OCI-LY1 (cell line): ENCODE measurements around the gene ENOX2.

ENCODE experiments used
- H2AFZ ChIP-seq: fragments of 200-600 bp; sonication (generic), shearing (Covaris generic); 2 replicates; pipeline ENCODE4 v1.6.0; 2014; ENCODE audit warnings: antibody characterized with exemption, mild to moderate bottlenecking, low read length
- H3F3A ChIP-seq: fragments of 200-600 bp; sonication (generic), shearing (Covaris generic); 2 replicates; pipeline ENCODE4 v1.6.0; 2014; ENCODE audit warnings: mild to moderate bottlenecking, antibody characterized with exemption, low read length, moderate library complexity; ENCODE audit not compliant: insufficient read depth
- H3K27ac ChIP-seq: fragments of 200-600 bp; sonication (generic); 2 replicates; pipeline ENCODE4 v1.5.1; 2014; ENCODE audit warnings: low read length, mixed run types, mild to moderate bottlenecking, low read depth; ENCODE audit not compliant: poor library complexity, severe bottlenecking
- H3K27me3 ChIP-seq: fragments of 200-600 bp; sonication (generic); 2 replicates; pipeline ENCODE4 v1.6.0; 2014; ENCODE audit warnings: antibody characterized with exemption, mild to moderate bottlenecking, low read length, moderate library complexity; ENCODE audit not compliant: insufficient read depth
- H3K36me3 ChIP-seq: fragments of 200-600 bp; sonication (generic); 2 replicates; pipeline ENCODE4 v1.6.1; 2014; ENCODE audit warnings: mild to moderate bottlenecking, antibody characterized with exemption, low read length, moderate library complexity, mixed read lengths; ENCODE audit not compliant: insufficient read depth
- H3K4me1 ChIP-seq: fragments of 200-600 bp; sonication (generic); 2 replicates; pipeline ENCODE4 v1.5.1; 2014; ENCODE audit warnings: mild to moderate bottlenecking, low read length, moderate library complexity; ENCODE audit not compliant: insufficient read depth, severe bottlenecking
- H3K4me2 ChIP-seq: fragments of 200-600 bp; sonication (generic), shearing (Covaris generic); 2 replicates; pipeline ENCODE4 v1.6.1; 2014; ENCODE audit warnings: low read length
- H3K4me3 ChIP-seq: fragments of 200-600 bp; sonication (generic); 2 replicates; pipeline ENCODE4 v1.5.1; 2014; ENCODE audit warnings: low read length, low read depth, mild to moderate bottlenecking, mixed read lengths; ENCODE audit not compliant: poor library complexity, severe bottlenecking
- H3K79me2 ChIP-seq: fragments of 200-600 bp; shearing (Covaris generic); 2 replicates; pipeline ENCODE4 v1.6.1; 2016; ENCODE audit warnings: mixed run types, low read length, mixed read lengths; ENCODE audit not compliant: insufficient read depth
- H3K9ac ChIP-seq: fragments of 200-600 bp; sonication (generic), shearing (Covaris generic); 2 replicates; pipeline ENCODE4 v1.6.1; 2014; ENCODE audit warnings: mild to moderate bottlenecking, low read length, mixed read lengths
- H3K9me2 ChIP-seq: fragments of 200-600 bp; sonication (generic), shearing (Covaris generic); 2 replicates; pipeline ENCODE4 v1.6.1; 2014; ENCODE audit warnings: low read depth, mild to moderate bottlenecking, low read length, mixed read lengths
- H3K9me3 ChIP-seq: fragments of 200-600 bp; shearing (Covaris generic); 2 replicates; pipeline ENCODE4 v1.6.1; 2014; ENCODE audit warnings: low read length, mixed read lengths
- H4K20me1 ChIP-seq: fragments of 200-600 bp; sonication (generic), shearing (Covaris generic); 2 replicates; pipeline ENCODE4 v1.6.0; 2016; ENCODE audit warnings: mild to moderate bottlenecking, low read length; ENCODE audit not compliant: insufficient read depth
- CTCF ChIP-seq: fragments of 200-600 bp; sonication (generic), shearing (Covaris generic); IDR thresholded peaks from 2 replicates; pipeline ENCODE4 v1.5.1; 2017; ENCODE audit warnings: mild to moderate bottlenecking, antibody characterized with exemption, low read length, moderate library complexity, mixed read lengths
- EZH2 ChIP-seq: fragments of 200-600 bp; sonication (generic), shearing (Covaris generic); IDR thresholded peaks from 2 replicates; pipeline ENCODE4 v1.8.0; 2017; ENCODE audit warnings: borderline replicate concordance, mixed run types, mild to moderate bottlenecking, antibody characterized with exemption, low read length, moderate library complexity, mixed read lengths

Gene ENOX2

DNA sequence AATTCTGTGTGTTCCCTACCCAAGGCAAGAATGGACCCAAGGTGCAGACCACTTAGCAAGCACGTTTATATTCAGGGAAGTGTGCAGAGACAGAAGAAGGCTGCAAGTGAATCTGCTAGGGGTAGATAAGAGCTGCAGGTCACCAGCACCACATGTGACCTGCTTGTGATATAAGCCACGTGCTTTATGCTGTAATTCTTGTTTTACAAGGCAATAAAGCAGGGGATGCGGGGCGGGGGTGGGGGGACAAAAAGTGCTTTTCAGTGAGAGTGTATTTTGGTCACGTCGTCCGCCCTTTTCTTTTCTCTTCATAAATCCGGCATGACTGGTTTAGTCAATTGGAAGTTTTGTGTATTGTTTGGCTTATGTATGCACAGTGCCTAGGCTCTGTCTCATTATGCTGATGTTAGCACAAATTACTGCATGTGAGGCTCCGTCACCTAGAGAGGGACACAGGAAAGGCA is 308.5 kb downstream of the ENOX2 start:
- no peak overlapping the region for H3K4me2 ChIP-seq
- H3K79me2 ChIP-seq = no peaks in the 10 kb centered on the region
- H3K27ac ChIP-seq = no peak overlapping the region
- no peaks in the 10 kb centered on the region for H3K9me2 ChIP-seq
- H3K9me3 ChIP-seq = no peaks in the 10 kb centered on the region
- no peak overlapping the region for H2AFZ ChIP-seq
- H3K36me3 ChIP-seq = no peaks in the 10 kb centered on the region
- H3K9ac ChIP-seq = no peak overlapping the region
- H3K4me1 ChIP-seq = no peaks in the 10 kb centered on the region
- H3F3A ChIP-seq = no peaks in the 10 kb centered on the region
- H3K27me3 ChIP-seq = no peaks in the 10 kb centered on the region
- no peak overlapping the region for H3K4me3 ChIP-seq
- H4K20me1 ChIP-seq = no peaks in the 10 kb centered on the region
- no peak for TF ChIP-seq CTCF
- no peak for TF ChIP-seq EZH2

GRCh38 chrX:130593911-130594310 is 309.1 kb downstream of the ENOX2 start:
- Histone ChIP-seq H3K4me1 (no peaks in the 10 kb centered on the region), H3K4me2 (no peak overlapping the region), H3K27me3 (no peaks in the 10 kb centered on the region), H3K9me3 (no peaks in the 10 kb centered on the region), H3K36me3 (no peaks in the 10 kb centered on the region), H3K4me3 (no peak overlapping the region), H3K9me2 (no peaks in the 10 kb centered on the region), H4K20me1 (no peaks in the 10 kb centered on the region), H3K27ac (no peak overlapping the region), H3K79me2 (no peaks in the 10 kb centered on the region), H3K9ac (no peak overlapping the region), H2AFZ (no peak overlapping the region), H3F3A (no peaks in the 10 kb centered on the region)
- TF ChIP-seq EZH2 = no peak
- TF ChIP-seq CTCF = no peak

DNA sequence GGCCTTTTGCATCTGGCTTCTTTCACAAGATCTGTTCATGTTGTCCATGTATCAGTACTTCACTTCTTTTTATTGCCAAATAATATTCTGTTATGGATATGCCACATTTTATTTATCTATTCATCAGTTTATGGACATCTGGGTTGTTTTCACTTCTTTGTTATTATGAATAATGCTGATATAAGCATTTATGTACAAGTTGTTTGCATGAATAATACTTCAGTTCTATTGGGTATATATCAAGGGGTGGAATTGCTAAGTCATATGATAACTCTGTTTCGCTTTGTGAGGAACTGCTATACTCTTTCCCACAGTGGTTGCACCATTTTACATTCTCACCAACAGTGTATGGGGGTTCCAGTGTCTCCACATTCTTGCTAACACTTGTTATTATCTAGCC is 310.8 kb downstream of the ENOX2 start:
- H3K4me1 ChIP-seq = no peaks in the 10 kb centered on the region
- no peak overlapping the region for H2AFZ ChIP-seq
- no peaks in the 10 kb centered on the region for H3K9me3 ChIP-seq
- no peak overlapping the region for H3K4me3 ChIP-seq
- no peaks in the 10 kb centered on the region for H3K27me3 ChIP-seq
- no peak overlapping the region for H3K4me2 ChIP-seq
- no peaks in the 10 kb centered on the region for H3K36me3 ChIP-seq
- H4K20me1 ChIP-seq = no peaks in the 10 kb centered on the region
- TF ChIP-seq EZH2 = no peak
- no peak for TF ChIP-seq CTCF
- H3F3A ChIP-seq = no peaks in the 10 kb centered on the region
- H3K27ac ChIP-seq = no peak overlapping the region
- H3K9ac ChIP-seq = no peak overlapping the region
- H3K9me2 ChIP-seq = no peaks in the 10 kb centered on the region
- no peaks in the 10 kb centered on the region for H3K79me2 ChIP-seq
